COLO668 (cell line): ENCODE results near the gene RASSF3.

ENCODE experiments used
- DNase-seq: peaks from one replicate; lab custom pipeline; 2025; ENCODE audit not compliant: unreplicated experiment; lab: John Stamatoyannopoulos, UW

RASSF3 gene

DNA sequence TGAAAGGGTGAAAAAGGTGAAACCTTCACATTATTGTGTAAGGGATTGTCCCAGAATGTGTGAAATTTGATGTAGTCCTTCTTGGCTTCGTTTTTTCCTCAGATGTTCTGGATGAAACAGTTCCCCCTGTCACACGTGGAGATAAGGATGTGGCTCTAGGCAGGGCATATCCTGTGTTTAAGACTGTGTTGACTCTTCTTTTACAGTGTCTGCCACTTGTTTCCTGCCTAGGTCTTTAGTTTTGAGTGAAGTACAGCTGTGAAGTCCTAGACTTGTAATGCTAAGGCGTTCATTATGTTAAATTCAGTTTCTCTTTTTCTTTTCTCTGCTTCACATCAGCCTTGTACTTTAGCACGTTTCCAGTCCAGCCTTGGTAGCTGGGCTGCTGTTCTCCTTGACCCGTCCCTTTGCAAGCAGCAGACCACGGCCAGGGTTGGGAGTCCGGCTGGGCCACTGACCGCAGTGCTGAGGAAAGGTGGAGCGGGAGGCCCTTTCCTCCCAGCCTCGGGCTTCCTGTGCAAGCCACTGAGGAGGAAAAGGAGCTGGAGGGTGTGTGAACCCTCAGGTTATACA is 59.1 kb downstream of the RASSF3 start:
- no peak for DNase-seq

DNA sequence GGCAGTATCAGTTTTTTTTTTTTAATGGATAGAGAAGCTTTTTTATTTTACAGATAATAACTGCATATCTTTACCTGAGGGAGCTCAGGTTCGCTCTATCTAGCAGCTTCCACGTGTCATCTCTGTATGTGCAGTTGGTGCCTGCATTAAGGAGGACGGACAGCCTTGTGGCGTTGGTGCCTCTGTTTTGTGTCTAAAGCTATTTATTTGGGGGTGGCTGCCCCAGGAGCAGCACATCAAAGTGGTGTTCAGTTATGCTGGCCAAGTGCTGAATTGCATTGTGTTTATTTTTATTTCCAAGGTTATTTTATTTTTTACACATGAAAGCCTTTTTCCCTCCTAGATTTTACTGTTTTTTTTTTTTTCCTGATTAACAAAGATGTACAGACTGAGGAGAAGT is 59.7 kb downstream of the RASSF3 start:
- no peak for DNase-seq

GRCh38 chr12:64670919-64671639 is 60.8 kb downstream of the RASSF3 start:
- no peak for DNase-seq

DNA sequence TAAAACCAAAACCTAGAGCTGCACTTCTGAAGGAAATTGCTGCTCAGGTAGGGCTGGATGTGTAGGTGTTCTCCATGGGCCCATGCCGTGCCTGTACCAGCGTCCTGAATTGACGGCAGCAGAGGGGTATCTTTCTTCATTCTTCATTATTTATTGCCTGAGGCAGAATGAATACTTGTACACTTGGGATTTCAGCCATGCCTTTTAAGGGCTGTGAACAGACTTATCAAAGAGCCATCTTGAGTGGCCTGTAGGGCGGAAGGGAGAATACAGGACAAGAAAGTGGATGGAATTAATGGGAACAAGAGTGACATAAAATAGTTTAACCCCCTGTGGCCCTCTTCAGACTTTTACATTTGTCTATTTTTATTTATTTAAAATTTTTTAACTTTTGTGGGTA is 61.4 kb downstream of the RASSF3 start:
- DNase-seq = no peak

DNA sequence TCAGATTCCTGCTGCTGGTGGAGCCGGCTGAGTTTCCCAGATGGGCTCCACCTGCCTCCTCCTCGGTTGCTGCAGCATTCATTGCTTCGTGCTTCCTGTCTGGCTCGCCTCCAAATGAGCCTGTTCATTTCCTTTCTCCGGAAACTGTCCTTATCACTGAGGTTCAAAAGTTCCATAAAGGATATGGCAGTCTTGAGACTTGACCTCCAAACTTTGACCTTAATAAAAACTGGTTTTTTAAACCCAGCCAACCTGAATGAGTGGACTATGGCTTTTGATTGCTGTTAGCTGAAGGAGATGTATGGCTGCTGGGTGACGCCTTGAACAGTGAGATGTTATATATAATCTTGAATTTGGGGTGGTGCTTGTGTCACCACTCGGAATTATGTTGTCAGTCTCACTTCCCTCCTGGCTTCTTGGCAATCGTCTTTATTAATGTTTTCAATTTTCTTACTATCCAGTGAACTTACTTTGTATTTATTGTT is 62.7 kb downstream of the RASSF3 start:
- DNase-seq = peak; percentile 81

DNA sequence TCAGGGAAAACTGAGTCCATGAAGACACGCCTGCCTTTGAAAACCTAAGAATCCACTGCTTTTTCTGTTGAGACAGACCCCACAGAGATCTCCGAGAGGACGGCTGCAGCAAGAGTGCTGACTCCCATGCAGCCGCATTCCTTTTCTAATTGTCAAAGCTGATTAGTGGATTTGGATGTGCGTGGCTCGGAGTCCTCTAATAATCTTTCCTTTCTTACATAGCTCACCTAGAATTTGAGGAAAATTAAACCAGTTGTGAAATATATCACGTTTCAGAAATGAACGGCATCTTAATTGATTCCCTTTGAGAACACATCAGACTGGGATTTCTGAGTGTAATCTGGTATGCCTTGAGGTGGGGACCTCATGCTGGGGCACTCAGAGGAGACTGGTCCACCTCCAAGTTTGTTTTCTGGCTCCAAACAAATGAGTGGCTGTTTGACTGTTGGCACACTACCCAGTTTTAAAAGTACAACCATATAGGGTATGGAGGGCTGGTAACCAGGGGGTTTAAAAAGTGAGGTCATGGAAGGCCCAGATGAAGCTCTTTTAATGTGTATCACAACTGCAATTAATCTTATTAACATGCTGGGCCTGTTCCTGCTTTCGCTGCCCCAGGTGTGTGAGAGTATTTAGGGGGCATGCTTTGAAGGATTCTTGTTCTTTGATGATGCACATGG is 63.3 kb downstream of the RASSF3 start:
- DNase-seq = no peak

- no peak for DNase-seq
These were observed 64.2 kb downstream of the RASSF3 start for GRCh38 chr12:64674367-64674922.

DNA sequence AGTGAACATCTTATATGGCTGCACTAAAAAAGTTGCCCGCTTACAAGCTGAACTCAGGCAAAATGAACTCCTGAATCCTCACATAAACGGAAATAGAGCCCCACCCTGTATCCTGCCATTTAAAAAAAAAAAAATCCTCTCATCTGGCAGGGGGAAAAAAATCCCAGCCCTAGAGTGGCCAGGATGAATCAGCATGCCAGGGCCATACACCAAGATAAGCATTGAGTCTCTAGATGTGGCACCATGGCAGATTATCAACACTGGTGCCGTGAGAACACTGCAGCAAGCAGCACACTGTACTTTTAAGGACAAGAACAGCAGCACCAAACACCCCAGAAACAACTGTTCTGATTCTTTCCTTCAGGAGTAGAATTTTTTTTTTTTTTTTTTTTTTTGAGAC is 65.5 kb downstream of the RASSF3 start:
- no peak for DNase-seq

DNA sequence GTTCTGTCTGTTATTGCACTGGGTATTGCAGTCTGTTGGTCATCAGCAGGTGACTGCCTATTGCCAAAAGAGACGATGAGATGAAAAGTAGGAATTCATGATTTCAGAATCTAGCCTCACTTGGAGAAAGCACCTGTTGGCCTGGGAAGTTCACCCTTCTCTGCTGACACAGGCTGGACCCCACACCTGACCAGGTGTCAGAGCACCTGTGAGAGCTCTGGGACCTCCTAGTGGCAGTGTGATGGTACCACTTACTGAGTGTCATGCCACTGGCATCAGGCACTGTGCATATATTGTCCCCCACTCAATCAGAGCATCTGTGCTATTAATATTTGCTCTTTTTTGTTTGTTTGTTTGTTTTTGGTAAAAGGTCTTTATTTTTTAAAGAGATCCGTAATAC is 68.0 kb downstream of the RASSF3 start:
- DNase-seq = peak; percentile 27

DNA sequence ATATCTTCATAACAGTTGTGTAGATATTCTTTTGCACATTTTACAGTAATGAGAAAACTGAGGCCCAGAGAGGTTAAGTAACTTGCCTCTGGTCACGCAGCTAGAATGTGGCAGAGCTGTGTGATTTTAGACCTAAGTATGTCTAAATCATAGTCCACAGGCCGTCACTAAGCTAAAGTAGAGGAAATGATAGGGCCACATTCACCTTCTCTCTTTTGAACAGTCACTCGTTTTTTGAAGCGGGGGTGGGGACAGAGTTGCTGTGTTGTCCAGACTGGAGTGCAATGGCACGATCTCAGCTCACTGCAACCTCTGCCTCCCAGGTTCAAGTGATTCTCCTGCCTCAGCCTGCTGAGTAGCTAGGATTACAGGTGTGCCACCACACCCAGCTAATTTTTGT is 68.5 kb downstream of the RASSF3 start:
- no peak for DNase-seq

- no peak for DNase-seq
These were observed 69.2 kb downstream of the RASSF3 start for GRCh38 chr12:64679487-64680001.

- DNase-seq = peak; percentile 27
These were observed 69.9 kb downstream of the RASSF3 start for GRCh38 chr12:64680235-64680634.

GRCh38 chr12:64681200-64682052 is 71.1 kb downstream of the RASSF3 start:
- no peak for DNase-seq

GRCh38 chr12:64682572-64683277 is 72.4 kb downstream of the RASSF3 start:
- no peak for DNase-seq

DNA sequence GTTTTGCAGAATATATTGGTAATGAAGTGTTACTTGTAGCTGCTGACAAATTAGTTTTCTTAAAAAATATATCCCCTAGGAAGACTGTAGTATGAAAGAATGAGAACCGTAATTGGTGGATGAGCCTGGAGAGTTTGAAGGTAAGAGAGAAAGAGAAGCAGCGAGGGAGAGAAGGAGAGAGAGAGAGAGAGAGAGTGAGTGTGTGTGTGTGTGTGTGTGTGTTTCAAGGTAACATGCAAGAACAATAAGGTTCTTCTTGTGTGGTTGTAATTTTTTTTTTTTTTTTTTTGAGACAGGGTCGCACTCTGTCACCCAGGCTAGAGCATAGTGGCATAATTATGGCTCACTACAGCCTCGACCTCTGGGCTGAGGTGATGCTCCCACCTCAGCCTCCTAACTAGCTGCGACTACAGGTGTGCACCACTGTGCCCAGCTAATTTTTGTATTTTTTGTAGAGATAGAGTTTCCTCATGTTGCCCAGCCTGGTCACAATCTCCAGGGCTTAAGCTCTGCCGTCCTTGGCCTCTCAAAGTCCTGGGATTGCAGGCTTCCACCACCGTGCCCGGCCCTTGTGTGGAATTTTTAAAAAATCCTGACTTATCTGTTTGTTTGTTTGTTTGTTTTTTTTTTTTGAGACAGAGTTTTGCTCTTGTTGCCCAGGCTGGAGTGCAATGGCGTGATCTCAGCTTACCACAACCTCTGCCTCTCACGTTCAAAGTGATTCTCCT is 73.7 kb downstream of the RASSF3 start:
- DNase-seq = no peak

- no peak for DNase-seq
These were observed 74.8 kb downstream of the RASSF3 start for GRCh38 chr12:64685050-64685449.

DNA sequence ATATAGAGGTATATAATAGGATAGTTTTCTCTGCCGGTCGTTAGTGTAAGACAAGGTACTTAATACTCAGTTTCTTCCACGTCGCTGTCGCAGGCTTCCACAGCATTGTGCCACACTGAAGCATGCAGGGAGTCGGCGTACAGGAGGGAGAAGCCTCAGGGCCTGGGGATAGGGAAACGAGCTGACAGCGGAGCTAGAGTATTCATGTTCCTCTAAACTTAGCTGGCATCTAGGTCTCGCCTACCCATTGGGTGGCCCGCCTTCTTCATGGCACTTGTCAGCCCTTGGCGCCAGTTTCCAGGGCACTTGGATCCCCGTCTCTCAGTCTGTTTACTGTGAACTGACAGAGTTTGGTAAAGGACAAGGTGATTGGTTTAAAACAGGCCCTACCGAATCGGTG is 75.3 kb downstream of the RASSF3 start:
- no peak for DNase-seq

DNA sequence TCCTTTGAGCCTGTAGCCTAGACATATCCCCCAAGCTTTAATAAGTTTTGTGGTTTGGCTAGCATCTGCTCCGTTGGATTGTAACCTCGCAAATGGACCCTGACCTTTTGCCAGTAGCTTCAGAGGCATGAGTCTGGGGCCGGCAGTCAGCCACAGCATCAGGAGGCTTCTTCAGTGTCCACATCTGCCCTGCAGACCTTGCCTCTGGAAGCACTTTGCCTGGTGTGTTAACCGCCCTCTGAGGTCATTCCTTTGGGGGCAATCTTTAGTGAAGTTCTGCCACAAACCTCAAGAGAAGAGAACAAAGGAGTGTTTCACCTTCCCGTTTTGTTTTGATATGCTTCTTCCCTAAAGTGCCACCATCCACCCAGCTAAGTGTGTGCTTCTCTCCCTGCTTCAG is 77.5 kb downstream of the RASSF3 start:
- DNase-seq = no peak

DNA sequence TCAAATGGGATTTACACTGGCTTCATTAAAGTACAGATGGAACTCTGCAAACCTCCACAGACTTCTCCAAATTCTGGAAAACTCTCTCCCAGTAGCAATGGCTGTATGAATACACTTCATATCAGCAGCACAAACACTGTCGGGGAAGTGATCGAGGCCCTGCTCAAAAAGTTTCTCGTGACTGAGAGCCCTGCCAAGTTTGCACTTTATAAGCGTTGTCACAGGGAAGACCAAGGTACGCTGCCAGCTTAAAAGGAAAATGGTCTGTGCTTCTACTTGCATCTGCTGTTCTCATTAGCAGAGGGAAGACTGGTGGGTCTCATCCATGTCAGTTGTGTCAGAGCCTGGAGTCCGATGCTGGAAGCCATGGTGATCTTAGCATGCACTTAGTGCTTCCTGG is 77.9 kb downstream of the RASSF3 start:
- DNase-seq = no peak

- no peak for DNase-seq
These were observed 78.4 kb downstream of the RASSF3 start for GRCh38 chr12:64688715-64689114.
